Smooth muscle cell (in vitro differentiated cells): Measurements from ENCODE around the gene THADA. TPM values are rescaled to one million over a fixed set of nuclear protein-coding genes. Genes with fewer than 3 reads are reported as not detected.
"Not testable (repeated sequence)": the region's sequence is repeated elsewhere in the genome, so short reads cannot be mapped to it uniquely, and the experiment has no call there.

Experiments
- DNase-seq: peaks from one replicate; lab custom pipeline; 2025; ENCODE audit not compliant: unreplicated experiment; lab: John Stamatoyannopoulos, UW
- H2AFZ ChIP-seq: fragments of 200-600 bp; sonication (generic); 2 replicates; pipeline ENCODE4 v1.6.0; 2016; ENCODE audit warnings: antibody characterized with exemption, low read depth, mild to moderate bottlenecking
- H3F3A ChIP-seq: fragments of 200-600 bp; sonication (generic); 2 replicates; pipeline ENCODE4 v1.6.0; 2017; ENCODE audit warnings: antibody characterized with exemption, low read depth
- H3K27ac ChIP-seq: fragments of 200-600 bp; sonication (generic); 2 replicates; pipeline ENCODE4 v1.5.1; 2016; ENCODE audit warnings: low read depth, mild to moderate bottlenecking
- H3K27me3 ChIP-seq: fragments of 200-600 bp; sonication (generic); 2 replicates; pipeline ENCODE4 v1.6.1; 2016; ENCODE audit warnings: low read depth, mild to moderate bottlenecking
- H3K36me3 ChIP-seq: fragments of 200-600 bp; sonication (generic); 2 replicates; pipeline ENCODE4 v1.5.1; 2016; ENCODE audit warnings: low read depth
- H3K4me1 ChIP-seq: fragments of 200-600 bp; sonication (generic); 2 replicates; pipeline ENCODE4 v1.5.1; 2016; ENCODE audit warnings: low read depth
- H3K4me2 ChIP-seq: fragments of 200-600 bp; sonication (generic); 2 replicates; pipeline ENCODE4 v1.6.0; 2016; ENCODE audit warnings: mild to moderate bottlenecking
- H3K4me3 ChIP-seq: fragments of 200-600 bp; sonication (generic); 2 replicates; pipeline ENCODE4 v1.5.1; 2016; ENCODE audit warnings: mild to moderate bottlenecking
- H3K79me2 ChIP-seq: fragments of 200-600 bp; sonication (generic); 2 replicates; pipeline ENCODE4 v1.6.0; 2016; ENCODE audit warnings: low read depth, mild to moderate bottlenecking
- H3K9ac ChIP-seq: fragments of 200-600 bp; sonication (generic); 2 replicates; pipeline ENCODE4 v1.6.0; 2016; ENCODE audit warnings: low read depth
- H3K9me3 ChIP-seq: fragments of 200-600 bp; sonication (generic); replicated peaks from 2 replicates; pipeline ENCODE4 v1.5.1; 2016; ENCODE audit warnings: low read depth
- H4K20me1 ChIP-seq: fragments of 200-600 bp; sonication (generic); 2 replicates; pipeline ENCODE4 v1.6.0; 2016; ENCODE audit warnings: low read depth
- WGBS: methylation state at CpG from one replicate; pipeline ENCODE4 v1.1.7; 2016; ENCODE audit warnings: low lambda C conversion rate; 5-methylcytosine and 5-hydroxymethylcytosine counted together
- polyA plus RNA-seq: library from polyadenylated mRNA; unstranded; fragments of >200 nt; fragmentation: Nextera tagmentation; extraction: Ambion mirVana; gene quantifications from 2 replicates; pipeline ENCODE4 v1.2.1, GENCODE V29; 2016
- total RNA-seq: library from RNA; depleted of rRNA; stranded (reverse); fragments of >200 nt; gene quantifications from 2 replicates; pipeline ENCODE4 v1.2.3, GENCODE V29; 2014
- TF ChIP-seq, protein P1 (sequence below): fragments of 200-600 bp; sonication (generic); IDR thresholded peaks from 2 replicates; pipeline ENCODE4 v1.5.1; 2017; ENCODE audit warnings: borderline replicate concordance, mild to moderate bottlenecking, antibody characterized with exemption; ENCODE audit not compliant: insufficient read depth, poor library complexity, severe bottlenecking

THADA gene
- total and polyA plus RNA-seq, 2 experiments from 2014 or later = 11.3 to 20.9 TPM

DNA sequence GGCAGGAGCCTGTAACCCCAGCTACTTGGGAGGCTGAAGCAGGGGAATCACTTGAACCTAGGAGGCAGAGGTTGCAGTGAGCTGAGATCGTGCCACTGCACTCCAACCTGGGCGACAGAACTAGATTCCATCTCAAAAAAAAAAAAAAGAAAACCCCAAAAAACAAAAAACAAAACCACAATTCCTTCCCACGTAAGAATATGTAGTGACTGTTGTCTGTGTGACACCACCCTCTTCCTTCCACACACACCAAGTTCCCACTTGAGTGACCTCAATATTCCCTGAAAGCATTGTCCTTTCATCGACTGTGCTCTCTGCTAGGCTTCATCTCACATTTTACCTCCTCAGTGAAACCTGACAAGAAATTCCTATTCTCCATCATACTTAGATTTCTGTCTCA lies 8.8 kb upstream of the THADA start:
- Histone ChIP-seq H3F3A (no peaks in the 10 kb centered on the region), H3K79me2 (no peaks in the 10 kb centered on the region), H3K9me3 (no peaks in the 10 kb centered on the region), H3K36me3 (no peaks in the 10 kb centered on the region), H3K9ac (no peak overlapping the region), H3K4me3 (no peak overlapping the region), H2AFZ (no peak overlapping the region), H3K27ac (no peak overlapping the region), H3K27me3 (no peaks in the 10 kb centered on the region), H3K4me2 (no peak overlapping the region), H3K4me1 (peaks cover 8% of the 10 kb centered on the region), H4K20me1 (no peaks in the 10 kb centered on the region)
- no peak for DNase-seq
- TF ChIP-seq, protein P1, sequence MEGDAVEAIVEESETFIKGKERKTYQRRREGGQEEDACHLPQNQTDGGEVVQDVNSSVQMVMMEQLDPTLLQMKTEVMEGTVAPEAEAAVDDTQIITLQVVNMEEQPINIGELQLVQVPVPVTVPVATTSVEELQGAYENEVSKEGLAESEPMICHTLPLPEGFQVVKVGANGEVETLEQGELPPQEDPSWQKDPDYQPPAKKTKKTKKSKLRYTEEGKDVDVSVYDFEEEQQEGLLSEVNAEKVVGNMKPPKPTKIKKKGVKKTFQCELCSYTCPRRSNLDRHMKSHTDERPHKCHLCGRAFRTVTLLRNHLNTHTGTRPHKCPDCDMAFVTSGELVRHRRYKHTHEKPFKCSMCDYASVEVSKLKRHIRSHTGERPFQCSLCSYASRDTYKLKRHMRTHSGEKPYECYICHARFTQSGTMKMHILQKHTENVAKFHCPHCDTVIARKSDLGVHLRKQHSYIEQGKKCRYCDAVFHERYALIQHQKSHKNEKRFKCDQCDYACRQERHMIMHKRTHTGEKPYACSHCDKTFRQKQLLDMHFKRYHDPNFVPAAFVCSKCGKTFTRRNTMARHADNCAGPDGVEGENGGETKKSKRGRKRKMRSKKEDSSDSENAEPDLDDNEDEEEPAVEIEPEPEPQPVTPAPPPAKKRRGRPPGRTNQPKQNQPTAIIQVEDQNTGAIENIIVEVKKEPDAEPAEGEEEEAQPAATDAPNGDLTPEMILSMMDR = no peak
- 72% methylated on average over 4 of the region's 4 CpGs for WGBS

- H3K4me3 ChIP-seq, H3K27me3 ChIP-seq, H3F3A ChIP-seq, H3K79me2 ChIP-seq, H2AFZ ChIP-seq, H3K36me3 ChIP-seq, DNase-seq, H3K4me2 ChIP-seq, H4K20me1 ChIP-seq, H3K9ac ChIP-seq, H3K27ac ChIP-seq, H3K4me1 ChIP-seq, H3K9me3 ChIP-seq: not testable (repeated sequence)
- 79% methylated on average over 1 of the region's 1 CpG for WGBS
Measured at GRCh38 chr2:43600596-43600995, 4.8 kb upstream of the THADA start.

DNA sequence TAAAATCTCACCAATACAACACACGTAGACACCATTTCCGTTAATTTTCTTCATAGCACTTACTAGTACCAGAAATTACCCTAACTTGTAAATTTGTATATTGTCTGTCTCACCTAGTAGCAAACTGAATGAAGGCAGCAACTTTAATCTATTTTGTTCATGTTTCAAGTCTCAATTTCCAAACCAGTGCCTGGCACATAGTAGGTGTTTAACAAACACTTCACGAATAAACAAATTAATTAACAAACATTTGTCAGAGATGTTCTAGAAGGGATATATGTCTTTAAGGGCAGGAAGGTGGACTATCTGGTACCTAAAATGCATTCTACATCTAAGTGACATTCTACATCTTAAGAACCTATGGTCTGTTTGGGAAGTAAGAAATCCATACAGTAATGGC lies 963 bp downstream of the THADA start:
- no peaks in the 10 kb centered on the region for H3K27me3 ChIP-seq
- H3F3A ChIP-seq = no peaks in the 10 kb centered on the region
- H3K9me3 ChIP-seq = no peaks in the 10 kb centered on the region
- no peak overlapping the region for H2AFZ ChIP-seq
- peak overlapping the region; percentile 86 for H3K4me2 ChIP-seq
- no peaks in the 10 kb centered on the region for H4K20me1 ChIP-seq
- H3K79me2 ChIP-seq = peaks cover 13% of the 10 kb centered on the region
- H3K36me3 ChIP-seq = peaks cover 3% of the 10 kb centered on the region
- peak overlapping the region; percentile 93 for H3K27ac ChIP-seq
- peak overlapping the region; percentile 85 for H3K4me3 ChIP-seq
- peak overlapping the region; percentile 92 for H3K9ac ChIP-seq
- TF ChIP-seq, protein P1 = no peak
- DNase-seq = no peak
- H3K4me1 ChIP-seq = peaks cover 7% of the 10 kb centered on the region
- WGBS = 95% methylated on average over 3 of the region's 3 CpGs

GRCh38 chr2:43593254-43593653 lies 2.6 kb downstream of the THADA start:
- DNase-seq = no peak
- no peak overlapping the region for H3K4me2 ChIP-seq
- no peaks in the 10 kb centered on the region for H3K9me3 ChIP-seq
- no peak overlapping the region for H3K9ac ChIP-seq
- H3K27ac ChIP-seq = no peak overlapping the region
- TF ChIP-seq, protein P1 = no peak
- no peaks in the 10 kb centered on the region for H3K27me3 ChIP-seq
- H3K36me3 ChIP-seq = peaks cover 5% of the 10 kb centered on the region
- WGBS = 95% methylated on average over 3 of the region's 3 CpGs
- peaks cover 7% of the 10 kb centered on the region for H3K4me1 ChIP-seq
- H2AFZ ChIP-seq = no peak overlapping the region
- H3F3A ChIP-seq = no peaks in the 10 kb centered on the region
- no peak overlapping the region for H3K4me3 ChIP-seq
- peaks cover 13% of the 10 kb centered on the region for H3K79me2 ChIP-seq
- no peaks in the 10 kb centered on the region for H4K20me1 ChIP-seq
